ENCODE data around the gene KAZALD1.

KAZALD1 gene

GRCh38 chr10:101065481-101066145, 3.8 kb downstream of the KAZALD1 start:
- in situ Hi-C loops (cut with MboI; ENCODE audit: low sequenced_read_pairs) = no loop called here

- in situ Hi-C loops (cut with MboI; ENCODE audit: low sequenced_read_pairs) = no loop called here
These were observed 4.5 kb downstream of the KAZALD1 start for GRCh38 chr10:101066146-101066895.

- in situ Hi-C loops (cut with MboI; ENCODE audit: low sequenced_read_pairs) = no loop called here
These were observed 5.1 kb downstream of the KAZALD1 start for GRCh38 chr10:101066896-101067355.

- in situ Hi-C loops (cut with MboI; ENCODE audit: low sequenced_read_pairs) = no loop called here
These were observed 5.7 kb downstream of the KAZALD1 start for GRCh38 chr10:101067356-101068083.

- in situ Hi-C loops (cut with MboI; ENCODE audit: low sequenced_read_pairs) = no loop called here
These were observed 7.7 kb downstream of the KAZALD1 start for GRCh38 chr10:101069441-101069840.

- in situ Hi-C loops (cut with MboI; ENCODE audit: low sequenced_read_pairs) = no loop called here
These were observed 8.3 kb downstream of the KAZALD1 start for GRCh38 chr10:101070098-101070497.

- in situ Hi-C loops (cut with MboI; ENCODE audit: low sequenced_read_pairs) = no loop called here
These were observed 9.6 kb downstream of the KAZALD1 start for GRCh38 chr10:101071267-101071884.

GRCh38 chr10:101071885-101072433, 10.2 kb downstream of the KAZALD1 start:
- in situ Hi-C loops (cut with MboI; ENCODE audit: low sequenced_read_pairs) = no loop called here

- in situ Hi-C loops (cut with MboI; ENCODE audit: low sequenced_read_pairs) = no loop called here
These were observed 11.1 kb downstream of the KAZALD1 start for GRCh38 chr10:101072923-101073322.

- in situ Hi-C loops (cut with MboI; ENCODE audit: low sequenced_read_pairs) = no loop called here
These were observed 11.8 kb downstream of the KAZALD1 start for GRCh38 chr10:101073631-101074030.

GRCh38 chr10:101075775-101076174, 14.0 kb downstream of the KAZALD1 start:
- in situ Hi-C loops (cut with MboI; ENCODE audit: low sequenced_read_pairs) = no loop called here

GRCh38 chr10:101076630-101077029, 14.8 kb downstream of the KAZALD1 start:
- in situ Hi-C loops (cut with MboI; ENCODE audit: low sequenced_read_pairs) = no loop called here

- in situ Hi-C loops (cut with MboI; ENCODE audit: low sequenced_read_pairs) = no loop called here
These were observed 18.1 kb downstream of the KAZALD1 start for GRCh38 chr10:101079874-101080273.

- in situ Hi-C loops (cut with MboI; ENCODE audit: low sequenced_read_pairs) = no loop called here
These were observed 19.4 kb downstream of the KAZALD1 start for GRCh38 chr10:101080933-101081931.

- in situ Hi-C loops (cut with MboI; ENCODE audit: low sequenced_read_pairs) = no loop called here
These were observed 24.1 kb downstream of the KAZALD1 start for GRCh38 chr10:101085846-101086245.

- in situ Hi-C loops (cut with MboI; ENCODE audit: low sequenced_read_pairs) = no loop called here
These were observed 25.6 kb downstream of the KAZALD1 start for GRCh38 chr10:101087376-101087775.

- in situ Hi-C loops (cut with MboI; ENCODE audit: low sequenced_read_pairs) = no loop called here
These were observed 26.2 kb downstream of the KAZALD1 start for GRCh38 chr10:101087965-101088364.

- in situ Hi-C loops (cut with MboI; ENCODE audit: low sequenced_read_pairs) = no loop called here
These were observed 27.9 kb downstream of the KAZALD1 start for GRCh38 chr10:101089520-101090299.

GRCh38 chr10:101090597-101090996, 28.8 kb downstream of the KAZALD1 start:
- in situ Hi-C loops (cut with MboI; ENCODE audit: low sequenced_read_pairs) = no loop called here
